Fibroblast of skin of back (primary cell): ENCODE data around the gene ZNF620.
"Not testable (repeated sequence)": the region's sequence is repeated elsewhere in the genome, so short reads cannot be mapped to it uniquely, and the experiment has no call there.

Source experiments
- DNase-seq: peaks from one replicate; pipeline ENCODE4 v3.0.0-alpha.2; 2013

ZNF620 gene

GRCh38 chr3:40504636-40505430 lies 1.0 kb upstream of the ZNF620 start:
- peak; percentile 97 for DNase-seq

- DNase-seq: no peak
Measured at GRCh38 chr3:40511031-40511718, 5.3 kb downstream of the ZNF620 start.

DNA sequence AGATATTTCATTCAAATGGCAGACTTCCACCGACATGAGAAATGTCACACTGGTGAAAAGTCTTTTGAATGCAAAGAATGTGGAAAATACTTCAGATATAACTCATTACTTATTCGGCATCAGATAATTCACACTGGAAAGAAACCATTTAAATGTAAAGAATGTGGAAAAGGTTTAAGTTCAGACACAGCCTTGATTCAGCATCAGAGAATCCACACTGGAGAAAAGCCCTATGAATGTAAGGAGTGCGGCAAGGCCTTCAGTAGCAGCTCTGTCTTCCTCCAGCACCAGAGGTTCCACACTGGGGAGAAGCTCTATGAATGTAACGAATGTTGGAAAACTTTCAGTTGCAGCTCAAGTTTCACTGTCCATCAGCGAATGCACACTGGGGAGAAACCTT lies 10.4 kb downstream of the ZNF620 start:
- DNase-seq: peak; percentile 89

- no peak for DNase-seq
Measured at GRCh38 chr3:40518067-40518466, 12.2 kb downstream of the ZNF620 start.

DNA sequence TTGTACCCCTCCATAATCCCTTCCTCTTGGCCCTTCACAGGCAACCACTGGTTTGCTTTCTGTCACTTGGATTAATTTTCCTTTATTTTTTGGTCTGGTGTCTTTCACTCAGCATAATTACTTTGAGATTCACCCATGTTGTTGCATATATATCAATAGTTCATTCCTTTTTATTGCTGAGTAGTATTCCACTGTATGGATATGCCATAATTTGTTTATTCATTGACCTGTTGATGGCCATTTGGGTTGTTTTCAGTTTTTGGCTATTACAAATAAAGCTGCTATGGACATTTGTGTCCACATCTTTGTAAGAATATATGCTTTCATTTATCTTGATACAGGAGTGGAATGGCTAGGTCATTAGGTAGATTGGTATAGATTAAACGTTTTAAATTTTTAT lies 13.0 kb downstream of the ZNF620 start:
- no peak for DNase-seq

DNA sequence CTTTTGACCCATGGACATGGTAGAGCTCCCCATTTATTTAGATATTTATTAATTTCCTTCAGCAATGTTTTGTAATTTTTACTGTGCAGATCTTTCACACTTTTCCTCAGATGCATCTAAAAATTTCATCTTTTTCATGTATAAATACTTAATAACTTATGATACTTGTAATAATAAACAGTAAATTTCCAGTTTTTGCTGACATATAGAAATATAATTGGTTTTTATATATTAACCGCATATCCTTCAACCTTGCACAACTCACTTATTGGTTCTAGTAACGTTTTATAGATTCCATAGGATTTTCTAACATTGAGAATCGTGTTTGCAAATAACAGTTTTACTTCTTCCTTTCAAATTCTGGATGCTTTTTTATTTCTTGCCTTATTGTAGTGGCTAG lies 15.4 kb downstream of the ZNF620 start:
- DNase-seq: no peak

- no peak for DNase-seq
Measured at GRCh38 chr3:40523781-40524180, 17.9 kb downstream of the ZNF620 start.

DNA sequence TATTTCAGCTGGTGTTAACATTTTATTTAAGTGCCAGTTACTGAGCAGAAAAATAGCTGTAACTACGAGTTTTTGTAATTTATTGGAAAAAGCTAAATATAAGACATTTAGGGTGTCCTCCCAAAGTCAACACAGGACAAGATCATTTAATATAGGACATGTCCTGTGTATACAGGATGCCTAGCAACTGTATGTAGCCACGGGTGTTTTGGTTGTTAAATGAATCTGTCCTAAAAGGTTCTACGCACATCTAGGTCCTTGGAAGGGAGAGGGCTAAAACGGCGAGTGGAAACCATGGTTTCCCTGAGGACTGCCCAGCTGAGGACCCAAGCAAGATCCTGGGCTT lies 18.4 kb downstream of the ZNF620 start:
- DNase-seq: no peak

- DNase-seq: peak; percentile 87
Measured at GRCh38 chr3:40524568-40525285, 18.9 kb downstream of the ZNF620 start, which contains the start of gene ZNF621. Gene ZNF621, plus strand, starts transcription at chr3:40524960. Its CDS starts 881 bp downstream, at chr3:40525841.

DNA sequence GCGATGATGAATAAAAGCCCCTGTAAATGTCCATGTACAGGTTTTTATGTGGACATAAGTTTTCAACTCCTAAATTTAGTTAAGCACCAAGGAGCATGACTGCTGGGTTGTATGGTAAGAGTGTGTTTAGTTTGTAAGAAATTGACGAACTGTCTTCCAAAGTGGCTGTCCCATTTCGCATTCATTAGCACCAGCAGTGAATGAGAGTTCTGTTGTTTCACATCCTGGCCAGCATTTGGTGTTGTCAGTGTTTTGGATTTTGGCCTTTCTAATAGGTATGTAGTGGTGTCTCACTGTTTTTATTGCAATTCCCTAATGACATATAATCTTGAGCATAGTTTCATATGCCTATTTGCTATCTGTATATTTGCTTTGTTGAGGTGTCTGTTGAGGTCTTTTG lies 22.6 kb downstream of the ZNF620 start:
- DNase-seq: no peak

DNA sequence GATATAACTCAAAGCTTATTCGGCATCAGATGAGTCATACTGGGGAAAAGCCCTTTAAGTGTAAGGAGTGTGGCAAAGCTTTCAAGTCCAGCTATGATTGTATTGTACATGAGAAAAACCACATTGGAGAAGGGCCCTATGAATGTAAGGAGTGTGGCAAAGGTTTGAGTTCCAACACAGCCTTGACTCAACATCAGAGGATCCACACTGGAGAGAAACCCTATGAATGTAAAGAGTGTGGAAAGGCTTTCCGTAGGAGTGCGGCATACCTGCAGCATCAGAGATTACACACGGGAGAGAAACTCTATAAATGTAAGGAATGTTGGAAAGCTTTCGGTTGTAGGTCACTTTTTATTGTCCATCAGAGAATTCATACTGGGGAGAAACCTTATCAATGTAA lies 26.4 kb downstream of the ZNF620 start:
- DNase-seq: peak; percentile 10

GRCh38 chr3:40534283-40534682 lies 28.4 kb downstream of the ZNF620 start:
- DNase-seq: no peak

DNA sequence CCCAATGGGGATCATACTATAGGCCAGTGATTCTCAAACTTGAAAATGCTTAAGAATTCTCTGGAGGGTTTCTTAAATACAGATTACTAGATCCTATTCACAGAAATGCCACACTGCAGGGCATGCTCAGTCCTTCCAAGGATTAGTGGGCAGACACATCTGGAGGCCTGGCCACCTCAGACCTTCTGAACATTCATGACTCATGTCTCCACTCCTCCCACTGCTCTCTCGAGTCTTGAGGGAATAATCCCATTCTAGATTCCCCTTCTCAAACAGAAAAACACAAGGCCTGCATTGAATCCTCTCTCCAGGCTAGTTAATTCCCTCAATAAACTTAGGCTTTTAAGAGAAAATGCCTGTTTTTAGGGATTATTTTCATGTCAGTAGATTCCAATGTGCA lies 41.0 kb downstream of the ZNF620 start:
- peak; percentile 70 for DNase-seq

GRCh38 chr3:40550167-40550566 lies 44.3 kb downstream of the ZNF620 start:
- DNase-seq: peak; percentile 28

GRCh38 chr3:40557575-40558161 lies 51.8 kb downstream of the ZNF620 start:
- no peak for DNase-seq

DNA sequence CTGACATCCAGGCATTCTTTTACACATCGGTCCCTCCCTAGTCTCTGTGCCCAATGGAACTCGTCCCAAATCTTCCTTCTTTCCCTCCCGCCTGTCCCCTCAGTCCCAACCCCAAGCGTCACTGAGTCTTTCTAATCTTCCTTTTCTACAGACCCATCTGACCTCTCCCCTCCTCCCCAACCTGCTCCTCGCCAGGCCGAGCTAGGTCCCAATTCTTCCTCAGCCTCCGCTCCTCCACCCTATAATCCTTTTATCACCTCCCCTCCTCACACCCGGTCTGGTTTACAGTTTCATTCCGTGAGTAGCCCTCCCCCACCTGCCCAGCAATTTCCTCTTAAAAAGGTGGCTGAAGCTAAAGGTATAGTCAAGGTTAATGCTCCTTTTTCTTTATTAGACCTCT lies 56.6 kb downstream of the ZNF620 start:
- not testable (repeated sequence) for DNase-seq

GRCh38 chr3:40565629-40566028 lies 59.8 kb downstream of the ZNF620 start:
- not testable (repeated sequence) for DNase-seq

GRCh38 chr3:40566694-40567093 lies 60.9 kb downstream of the ZNF620 start:
- DNase-seq: no peak
